K562 (cell line): Measurements from ENCODE around the gene PEX11A. TPM values are rescaled to one million over a fixed set of nuclear protein-coding genes. Genes with fewer than 3 reads are reported as not detected.

ENCODE experiments used
- ATAC-seq: fragments of 200-7000 bp; cut with Tn5 transposase; 3 replicates; pipeline ENCODE4 v1.9.1; 2020; ENCODE audit warnings: moderate library complexity
- BruUV-seq: library from RNA; stranded (reverse); fragments of 400-500 nt; replicated peaks from 2 replicates; lab custom pipeline; 2021; lab: Mats Ljungman, UMichigan
- CTCF ChIA-PET: fragments of 300-600 bp; formaldehyde crosslinking; extraction: SDS; loops from one replicate; lab custom pipeline; 2021; ENCODE audit warnings: low intra/inter-chr PET ratio; lab: Yijun Ruan, JAX
- POLR2A ChIA-PET: fragments of 300-600, 350-650 bp; sonication (Branson Sonifier 250); formaldehyde crosslinking; extraction: SDS; loops from one replicate; lab custom pipeline; 2021; ENCODE audit warnings: antibody characterized with exemption, inconsistent platforms; lab: Yijun Ruan, JAX
- DNase-seq, 4 experiments: peaks; one replicate each; pipeline versions ENCODE4 v3.0.0 to v3.0.0-alpha.2; 2011 to 2018; ENCODE audit warnings: low spot score in 3 of 4, mixed read lengths in 3 of 4; ENCODE audit errors: extremely low read depth in 1 of 4
- FAIRE-seq: peaks from 2 replicates; lab custom pipeline; 2011; peaks lifted over from hg19 to GRCh38; lab: Jason Lieb, UNC
- H2AFZ ChIP-seq: 2 replicates; pipeline ENCODE4 v1.6.0; 2011; ENCODE audit warnings: low read depth, low read length, control low read depth, inconsistent platforms
- H3K27ac ChIP-seq: fragments of 200-600 bp; 3 replicates; pipeline ENCODE4 v1.8.0; 2011; ENCODE audit warnings: low read depth, mild to moderate bottlenecking, control low read depth, inconsistent platforms, low read length, moderate library complexity, mixed read lengths; ENCODE audit errors: extremely low read depth
- H3K27me3 ChIP-seq, 2 experiments: fragments of 300-600 bp in 1 of 2; 2 replicates in 1 of 2; 3 replicates in 1 of 2; pipeline versions ENCODE4 v1.6.0 to v1.8.0; 2011; ENCODE audit warnings: inconsistent platforms in 2 of 2, low read length in 2 of 2, mild to moderate bottlenecking in 1 of 2, mixed read lengths in 1 of 2, moderate library complexity in 1 of 2; ENCODE audit not compliant: control insufficient read depth in 2 of 2, insufficient read depth in 2 of 2
- H3K36me3 ChIP-seq: fragments of 300-600 bp; 3 replicates; pipeline ENCODE4 v1.8.0; 2011; ENCODE audit warnings: mild to moderate bottlenecking, low read length, inconsistent platforms; ENCODE audit not compliant: control insufficient read depth, insufficient read depth
- H3K4me1 ChIP-seq, 2 experiments: fragments of 200-600 bp in 1 of 2; replicated peaks in 1 of 2; 2 replicates in 1 of 2; 3 replicates in 1 of 2; pipeline versions ENCODE4 v1.5.1 to v1.8.0; 2011; ENCODE audit warnings: inconsistent platforms in 2 of 2, low read length in 2 of 2, mild to moderate bottlenecking in 1 of 2, mixed read lengths in 1 of 2, moderate library complexity in 1 of 2; ENCODE audit not compliant: control insufficient read depth in 2 of 2, insufficient read depth in 2 of 2
- H3K4me2 ChIP-seq: 2 replicates; pipeline ENCODE4 v1.6.1; 2011; ENCODE audit warnings: low read length, control low read depth, inconsistent platforms, mixed read lengths; ENCODE audit not compliant: insufficient read depth
- H3K4me3 ChIP-seq: fragments of 200-600 bp; sonication (generic), shearing (Covaris generic); 2 replicates; pipeline ENCODE4 v1.5.1; 2016; ENCODE audit warnings: control low read depth, inconsistent platforms
- H3K79me2 ChIP-seq: fragments of 200-600 bp; 3 replicates; pipeline ENCODE4 v1.8.0; 2011; ENCODE audit warnings: low read length, inconsistent platforms; ENCODE audit not compliant: control insufficient read depth, insufficient read depth
- H3K9ac ChIP-seq, 2 experiments: 2 replicates each; pipeline versions ENCODE4 v1.6.0 to v1.6.1; 2011; ENCODE audit warnings: low read depth in 2 of 2, low read length in 2 of 2, control low read depth in 1 of 2, inconsistent platforms in 1 of 2, mild to moderate bottlenecking in 1 of 2, mixed read lengths in 1 of 2; ENCODE audit not compliant: insufficient read depth in 1 of 2
- H3K9me1 ChIP-seq: one replicate; pipeline ENCODE4 v1.6.0; 2011; ENCODE audit warnings: inconsistent platforms, mild to moderate bottlenecking, low read length, moderate library complexity; ENCODE audit not compliant: control insufficient read depth, insufficient read depth
- H3K9me3 ChIP-seq: replicated peaks from 2 replicates; pipeline ENCODE4 v1.5.1; 2011; ENCODE audit warnings: low read depth, low read length, inconsistent platforms; ENCODE audit not compliant: control insufficient read depth, insufficient read depth
- H4K20me1 ChIP-seq: replicated peaks from 2 replicates; pipeline ENCODE4 v1.6.1; 2011; ENCODE audit warnings: low read length, inconsistent platforms, mixed read lengths; ENCODE audit not compliant: control insufficient read depth, insufficient read depth
- GATAD2A ChIP-seq: fragments of 450-650 bp; IDR thresholded peaks from 2 replicates; pipeline ENCODE4 v1.6.1; 2017
- HDAC6 ChIP-seq: IDR thresholded peaks from 2 replicates; pipeline ENCODE4 v1.6.1; 2012; ENCODE audit warnings: low read depth, mild to moderate bottlenecking, control low read depth, inconsistent platforms, low read length, moderate library complexity
- HIVEP1 ChIP-seq: fragments of 250-450 bp; sonication (Bioruptor Pico); IDR thresholded peaks from 2 replicates; pipeline ENCODE4 v1.4.0; 2020; ENCODE audit warnings: mild to moderate bottlenecking
- HNRNPH1 ChIP-seq: fragments of 200-400 bp; formaldehyde crosslinking; optimal IDR thresholded peaks from 2 replicates; pipeline ENCODE3; 2017; ENCODE audit warnings: low read depth, mild to moderate bottlenecking, low read length, moderate library complexity
- NR0B1 ChIP-seq: fragments of 450-650 bp; IDR thresholded peaks from one replicate; pipeline ENCODE4 v1.6.1; 2018; ENCODE audit warnings: mild to moderate bottlenecking, moderate library complexity; ENCODE audit not compliant: partially characterized antibody
- SAFB2 ChIP-seq: fragments of 200-400 bp; formaldehyde crosslinking; IDR thresholded peaks from 2 replicates; pipeline ENCODE4 v1.6.1; 2018; ENCODE audit warnings: borderline replicate concordance, low read length, low read depth, moderate library complexity; ENCODE audit not compliant: severe bottlenecking
- SAP30 ChIP-seq: fragments of 200-600 bp; sonication (generic); IDR thresholded peaks from 2 replicates; pipeline ENCODE4 v1.6.1; 2012; ENCODE audit warnings: borderline replicate concordance, low read depth, mild to moderate bottlenecking, moderate library complexity, low read length, control low read depth, inconsistent platforms; ENCODE audit not compliant: insufficient read depth, poor library complexity, severe bottlenecking
- THRAP3 ChIP-seq: fragments of 450-650 bp; IDR thresholded peaks from 2 replicates; pipeline ENCODE4 v1.6.1; 2016; ENCODE audit warnings: mild to moderate bottlenecking, inconsistent platforms, borderline replicate concordance
- TRIM28 ChIP-seq: fragments of 450-650 bp; IDR thresholded peaks from 2 replicates; pipeline ENCODE4 v1.6.1; 2017
- ZNF699 ChIP-seq: fragments of 250-450 bp; sonication (Bioruptor Pico); IDR thresholded peaks from 2 replicates; pipeline ENCODE4 v1.8.0; 2021; ENCODE audit warnings: mild to moderate bottlenecking, moderate library complexity; ENCODE audit not compliant: insufficient replicate concordance
- WGBS: fragments of 100-300 bp; shearing (Covaris generic); methylation state at CpG from one replicate; pipeline ENCODE4 v1.1.6; 2016; ENCODE audit warnings: low coverage, mixed read lengths; ENCODE audit not compliant: insufficient coverage; ENCODE audit errors: missing lambda C conversion rate; 5-methylcytosine and 5-hydroxymethylcytosine counted together
- in situ Hi-C: fragments of 300-500 bp; cut with MboI; formaldehyde crosslinking; loops from 4 replicates; pipeline ENCODE4 v1.15.0; 2018; ENCODE audit warnings: inconsistent platforms, mixed read lengths
- intact Hi-C: fragments of 100-400 bp; cut with micrococcal nuclease; formaldehyde crosslinking; loops from 2 replicates; pipeline ENCODE4 v1.14.2; 2022
- polyA plus RNA-seq, 8 experiments: library from polyadenylated mRNA; depleted of rRNA in 4 of 8; stranded (reverse) in 5 of 8; unstranded in 3 of 8; fragments of >200 nt; fragmentation: Nextera tagmentation in 2 of 8; fragmentation: Illumina TruSeq in 1 of 8; extraction: Ambion mirVana in 2 of 8; extraction: Trizol in 1 of 8; gene quantifications; 2 replicates each; pipeline versions ENCODE4 v1.2.1 to v1.2.3, GENCODE V29; 2011 to 2014; ENCODE audit warnings: inconsistent platforms in 1 of 8, missing spikeins in 1 of 8
- total RNA-seq, 7 experiments: library from RNA; depleted of rRNA in 6 of 7; stranded (reverse); fragments of >200 nt in 6 of 7; fragmentation: Illumina TruSeq in 2 of 7; extraction: Trizol in 2 of 7; gene quantifications; 2 replicates each; pipeline versions ENCODE4 v1.2.1 to v1.2.3, GENCODE V29; 2011 to 2021; ENCODE audit warnings: low replicate concordance in 1 of 7

Gene PEX11A
- total and polyA plus RNA-seq, 9 of the 15 experiments (the other 6 are each of a cell fraction or from before 2014, with no cell fraction given): not detected

GRCh38 chr15:89656116-89656815 lies 34.3 kb downstream of the PEX11A start:
- no peaks in the 10 kb centered on the region for H3K9me3 ChIP-seq
- in situ Hi-C loops: no loop called here

More at GRCh38 chr15:89656116-89656815, 34.3 kb downstream of the PEX11A start:
- FAIRE-seq (no peak), ATAC-seq (no peak), DNase-seq (peak in 1 of 4 experiments; percentile 6)
- ChIA-PET CTCF (no interaction called here), POLR2A (no interaction called here)
- WGBS: 6% methylated on average over 7 of the region's 7 CpGs
- Histone ChIP-seq H3K4me1 (peaks cover 0 to 22% of the 10 kb centered on the region in 2 experiments; a peak in 4 of 5 replicates), H2AFZ (no peak overlapping the region), H3K4me2 (no peak overlapping the region), H3K4me3 (no peak overlapping the region), H3K9ac (no peak overlapping the region), H3K79me2 (no peaks in the 10 kb centered on the region), H4K20me1 (no peaks in the 10 kb centered on the region), H3K36me3 (no peaks in the 10 kb centered on the region), H3K27ac (no peak overlapping the region), H3K9me1 (no peaks in the 10 kb centered on the region), H3K27me3 (peaks cover 11 to 43% of the 10 kb centered on the region in 2 experiments; a peak in 4 of 5 replicates)
- BruUV-seq: no TSS peak
- intact Hi-C loops: no loop called here
- TF ChIP-seq SAP30 (no peak), GATAD2A (no peak), HNRNPH1 (no peak), HIVEP1 (no peak), TRIM28 (no peak), NR0B1 (no peak), ZNF699 (CRISPR knock-in tag) (no peak), HDAC6 (no peak), THRAP3 (no peak), SAFB2 (no peak)
